GM18526 (cell line): ENCODE results near the gene ZMYM4.

Source experiments
- POLR2A ChIP-seq: IDR thresholded peaks from 3 replicates; pipeline ENCODE4 v1.6.1; 2011; ENCODE audit not compliant: insufficient read length; ENCODE audit errors: extremely low read depth

The ZMYM4 gene

DNA sequence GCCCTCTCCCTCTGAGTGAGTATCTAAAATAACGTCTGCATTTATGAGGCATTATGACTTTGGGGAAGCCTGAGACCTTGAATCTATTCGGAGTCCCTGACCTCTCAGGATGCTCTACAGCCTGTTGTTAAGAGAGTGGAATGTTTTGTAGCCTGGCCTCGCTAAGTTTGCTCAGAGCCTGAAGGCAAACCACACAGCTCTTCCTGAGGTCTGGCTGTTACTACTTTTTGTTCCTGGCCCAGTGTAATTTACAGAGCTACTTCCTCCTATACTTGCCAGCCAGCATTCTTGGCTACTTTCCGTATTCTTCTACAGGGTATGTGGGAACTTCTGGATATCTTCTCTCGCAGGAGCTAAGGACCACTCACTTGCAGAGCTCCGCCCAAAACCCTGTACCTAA lies 3.6 kb upstream of the ZMYM4 start:
- TF ChIP-seq POLR2A, result no peak

DNA sequence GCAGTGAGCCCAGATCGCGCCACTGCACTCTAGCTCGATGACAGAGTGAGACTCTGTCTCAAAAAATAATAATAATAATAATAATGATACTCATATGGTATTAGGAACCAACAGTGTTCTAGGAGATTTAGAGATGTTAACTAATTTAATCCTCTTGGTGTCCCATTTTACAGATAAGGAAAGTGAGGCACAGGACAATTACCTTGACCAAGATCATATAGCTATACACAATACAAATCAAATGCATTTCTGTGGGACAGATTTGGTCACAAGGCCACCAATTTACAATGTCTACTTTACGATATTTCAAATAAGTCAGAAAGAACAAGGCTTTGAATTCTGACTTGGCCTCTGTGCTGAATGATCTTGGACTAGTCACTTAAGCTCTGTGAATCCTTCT lies 2.2 kb upstream of the ZMYM4 start:
- TF ChIP-seq POLR2A, result no peak

DNA sequence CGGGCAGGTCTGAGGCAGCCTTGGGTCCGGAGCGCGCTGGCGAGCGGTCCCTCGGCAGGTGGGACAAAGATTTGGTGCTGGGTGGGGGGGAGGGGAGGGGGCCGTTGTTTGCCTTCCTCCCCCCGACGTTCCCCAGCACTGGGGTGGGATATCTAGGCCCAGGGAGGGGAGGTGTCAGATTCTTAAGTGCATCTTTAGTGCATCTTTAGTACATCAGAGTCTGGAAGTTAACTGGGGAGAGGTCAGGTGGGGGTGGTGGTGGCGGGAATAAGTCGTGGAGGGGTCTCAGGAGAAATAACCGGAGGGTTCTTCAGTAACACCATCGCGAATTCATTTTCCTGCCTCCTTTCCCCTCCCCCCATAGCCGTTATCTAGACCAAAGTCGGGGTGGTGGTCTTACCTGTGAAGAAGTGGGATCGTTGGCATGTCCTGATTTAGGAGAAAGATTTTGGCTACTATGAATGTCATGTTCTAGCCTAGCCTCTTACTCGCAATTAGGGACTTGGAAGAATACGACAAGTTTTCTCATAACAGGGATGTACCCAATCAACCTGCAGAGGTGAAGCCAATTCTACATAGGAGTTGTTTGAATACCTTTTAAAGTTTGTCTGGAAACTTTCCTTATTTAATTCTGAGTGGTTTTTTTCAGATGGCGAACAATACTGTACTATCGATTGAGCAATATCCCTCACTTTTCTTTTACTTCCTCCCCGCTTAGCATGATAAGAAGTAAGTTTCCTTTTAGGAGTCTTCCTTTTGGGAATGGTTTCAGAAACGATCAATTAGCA lies 886 bp downstream of the ZMYM4 start:
- no peak for TF ChIP-seq POLR2A

DNA sequence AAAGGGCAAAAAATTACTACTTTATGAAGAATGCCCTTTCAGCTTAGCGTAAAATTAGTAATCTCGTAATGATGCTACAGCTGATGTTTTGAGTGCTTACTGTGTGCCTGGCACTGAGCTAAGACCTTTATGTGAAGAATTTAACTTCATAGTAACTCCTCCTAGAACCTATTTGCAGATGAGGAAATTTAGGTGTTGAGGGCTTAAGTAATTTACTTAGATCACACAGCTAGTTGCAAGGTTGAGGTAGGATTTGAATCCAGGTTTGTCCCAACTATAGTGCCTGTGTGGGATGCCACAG lies 1.4 kb downstream of the ZMYM4 start:
- TF ChIP-seq POLR2A, result no peak

DNA sequence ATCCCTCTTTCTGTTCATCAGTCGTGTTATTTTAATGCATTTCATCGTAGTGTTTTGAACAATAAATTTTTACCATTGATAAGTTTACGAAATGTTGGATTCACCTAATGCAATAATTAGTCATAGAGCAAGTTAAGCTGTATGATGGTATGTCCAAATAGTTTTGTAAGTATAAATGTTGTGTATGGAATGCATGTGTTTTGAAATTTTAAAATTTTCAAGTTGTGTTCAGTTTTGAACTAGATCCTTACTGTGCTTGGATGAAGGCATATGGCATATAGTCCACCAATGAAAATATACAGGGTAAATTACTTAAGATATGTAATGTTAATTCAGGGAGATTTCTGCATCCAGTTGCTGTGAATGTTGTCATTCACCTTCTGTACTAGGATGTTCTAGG lies 2.3 kb downstream of the ZMYM4 start:
- no peak for TF ChIP-seq POLR2A

DNA sequence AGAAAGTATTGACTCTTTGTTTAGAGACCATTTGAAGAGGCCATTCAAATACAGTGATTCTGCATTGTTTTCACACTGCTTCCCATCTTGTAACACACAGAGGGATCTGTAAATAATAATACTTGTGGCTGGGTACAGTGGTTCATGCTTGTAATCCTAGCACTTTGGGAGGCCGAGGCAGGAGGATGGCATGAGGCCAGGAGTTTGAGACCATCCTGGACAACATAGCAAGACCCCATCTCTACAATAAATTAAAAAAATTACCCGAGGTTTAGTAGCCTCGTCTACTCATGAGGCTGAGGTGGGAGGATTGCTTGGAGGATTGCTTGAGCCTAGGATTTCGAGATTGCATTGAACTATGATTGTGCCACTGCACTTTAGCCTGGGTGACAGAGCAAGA lies 5.7 kb downstream of the ZMYM4 start:
- no peak for TF ChIP-seq POLR2A

DNA sequence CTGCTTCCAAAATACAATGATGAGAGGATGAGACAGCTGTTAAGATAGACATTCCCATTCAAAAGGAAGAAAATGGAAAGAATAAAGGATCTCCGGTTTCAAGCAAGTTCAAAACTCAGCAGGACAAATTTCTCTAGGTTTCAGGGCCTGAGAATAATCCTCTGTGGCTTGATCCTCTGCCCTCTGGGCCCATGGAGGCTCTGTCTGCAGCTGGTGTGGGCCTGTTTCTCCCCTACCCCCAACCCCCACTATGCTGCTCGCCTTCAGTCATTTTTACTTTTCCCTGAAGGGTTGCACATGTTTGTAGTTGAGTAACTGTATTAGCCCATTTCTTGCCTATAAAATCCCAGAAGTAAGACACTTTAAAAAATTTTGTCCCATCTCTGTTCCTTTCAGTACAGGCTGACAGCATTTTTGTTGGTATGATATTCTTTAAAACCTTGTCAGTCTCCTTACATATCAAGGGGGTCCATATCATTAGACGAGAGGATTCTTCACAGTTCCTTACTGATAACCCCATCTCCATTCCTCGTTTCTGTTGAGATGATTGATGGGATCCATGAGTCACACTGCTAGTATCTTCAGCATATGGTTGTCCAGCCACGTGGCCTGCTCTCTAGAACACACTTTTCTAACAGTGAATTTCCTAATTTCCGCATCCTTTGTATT lies 10.5 kb downstream of the ZMYM4 start:
- TF ChIP-seq POLR2A, result no peak

DNA sequence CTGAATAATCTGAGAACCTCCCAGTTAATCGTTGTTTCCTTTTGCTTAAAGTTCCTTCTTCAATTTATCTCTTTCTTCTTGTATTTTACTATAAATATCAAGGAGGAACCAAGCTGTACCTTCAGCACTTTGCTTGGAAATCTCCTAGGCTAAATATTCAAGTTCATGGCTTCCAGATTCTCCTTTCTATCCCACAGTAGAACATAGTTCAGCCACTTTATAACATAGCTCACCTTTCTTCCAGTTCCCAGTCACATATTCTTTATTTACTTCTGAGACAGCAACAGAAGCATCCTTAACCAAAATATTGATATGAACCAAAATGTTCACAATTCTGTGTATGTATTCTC lies 11.0 kb downstream of the ZMYM4 start:
- TF ChIP-seq POLR2A, result no peak

DNA sequence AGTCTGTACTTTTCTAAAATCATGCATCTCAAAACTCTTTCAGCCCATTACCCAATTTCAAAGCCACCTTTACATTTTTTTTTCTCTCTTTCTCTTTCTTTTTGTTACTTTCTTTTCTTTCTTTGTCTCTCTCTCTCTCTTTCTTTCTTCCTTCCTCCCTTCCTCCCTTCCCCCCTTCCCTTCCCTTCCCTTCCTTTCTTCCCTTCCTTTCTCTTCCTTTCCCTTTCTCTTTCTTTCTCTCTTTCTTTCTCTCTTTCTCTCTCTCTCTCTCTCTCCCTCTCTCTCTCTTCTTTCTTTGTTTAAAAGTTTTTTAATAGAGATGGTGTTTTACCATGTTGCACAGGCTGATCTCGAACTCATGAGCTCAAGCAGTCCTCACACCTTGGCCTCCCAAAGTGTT lies 11.5 kb downstream of the ZMYM4 start:
- TF ChIP-seq POLR2A, result no peak

DNA sequence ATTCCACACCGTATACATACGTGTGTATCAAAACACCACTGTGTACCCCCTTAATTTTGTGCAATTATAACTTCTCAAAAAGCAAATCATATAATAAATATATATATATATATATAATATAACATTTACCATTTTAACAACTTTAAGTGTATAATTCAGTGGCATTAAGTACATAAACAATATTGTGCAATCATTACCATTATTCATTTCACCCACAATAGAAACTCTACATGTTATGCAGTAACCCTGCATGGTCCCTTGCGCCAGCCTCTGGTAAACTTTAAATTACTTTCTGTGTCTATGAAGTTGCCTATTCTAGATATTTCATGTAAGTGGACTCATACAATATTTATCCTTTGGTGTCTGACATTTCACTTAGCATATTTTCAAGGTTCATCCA lies 13.1 kb downstream of the ZMYM4 start:
- no peak for TF ChIP-seq POLR2A

DNA sequence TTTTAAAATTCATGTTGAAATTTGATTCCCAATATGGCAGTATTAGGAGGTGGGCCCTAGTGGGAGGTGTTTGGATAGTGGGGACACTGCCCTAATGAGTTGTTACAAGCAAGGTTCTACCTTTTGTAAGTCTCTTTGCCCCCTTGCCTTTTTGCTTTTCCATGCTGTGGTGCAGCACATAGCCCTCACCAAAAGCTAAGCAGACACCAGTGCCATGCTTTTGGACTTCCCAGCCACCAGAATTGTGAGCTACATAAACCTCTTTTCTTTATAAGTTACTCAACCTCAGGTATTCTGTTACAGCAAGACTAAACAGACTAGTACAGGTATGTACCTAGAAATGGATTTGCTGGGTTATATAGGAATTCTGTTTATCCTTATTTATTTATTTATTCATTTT lies 13.7 kb downstream of the ZMYM4 start:
- no peak for TF ChIP-seq POLR2A

DNA sequence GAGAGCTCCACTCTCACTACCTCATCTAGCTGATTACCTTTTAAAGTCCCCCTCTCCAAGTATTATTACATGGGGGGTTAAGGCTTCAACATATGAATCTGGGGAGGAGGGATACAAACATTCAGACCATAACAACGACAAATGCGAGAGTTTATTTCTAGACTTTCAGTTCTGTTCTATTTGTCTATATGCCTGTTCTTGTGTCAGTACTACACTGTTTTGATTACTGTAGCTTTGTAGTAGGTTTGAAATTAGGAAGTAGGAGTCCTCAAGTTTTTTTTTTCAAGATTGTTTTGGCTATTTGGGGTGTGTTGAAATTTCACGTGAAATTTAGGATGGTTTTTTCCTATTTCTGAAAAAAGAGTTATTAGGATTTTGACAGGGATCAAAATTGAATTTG lies 16.3 kb downstream of the ZMYM4 start:
- no peak for TF ChIP-seq POLR2A

DNA sequence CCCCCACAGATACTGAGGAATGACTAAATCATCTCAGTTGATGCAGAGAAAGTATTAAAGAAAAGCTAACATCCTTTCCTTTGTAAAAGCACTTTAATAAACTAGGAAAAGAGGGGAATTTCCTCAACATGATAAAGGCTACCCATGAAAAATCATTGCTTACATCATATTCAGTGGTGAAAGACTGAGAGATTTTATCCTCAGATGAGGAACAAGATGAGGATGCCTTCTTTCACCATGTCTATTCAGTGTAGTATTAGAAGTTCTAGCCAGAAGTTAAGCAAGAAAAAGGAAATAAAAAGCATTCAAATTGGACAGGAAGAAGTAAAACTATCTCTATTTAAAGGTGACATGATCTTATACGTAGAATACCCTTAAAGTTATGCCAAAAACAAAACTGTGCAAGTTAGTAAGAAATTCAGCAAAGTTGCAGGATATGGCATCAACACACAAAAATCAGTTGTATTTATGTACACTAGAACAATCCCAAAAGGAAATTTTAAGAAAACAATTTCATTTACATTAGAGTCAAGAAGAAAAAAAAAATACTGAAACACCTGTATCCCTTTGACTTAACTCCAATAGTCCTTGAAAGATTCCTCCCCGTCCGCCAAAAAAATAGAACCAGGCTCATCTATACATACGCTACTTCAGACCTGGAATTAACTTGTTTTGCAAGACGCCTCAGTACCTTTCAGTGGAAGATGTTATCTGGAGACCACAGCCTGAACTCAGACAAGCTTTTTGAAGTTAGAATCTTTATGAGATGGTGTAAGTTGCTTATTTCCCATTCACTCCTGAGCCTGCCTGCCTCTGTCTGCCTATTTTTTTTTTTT lies 17.5 kb downstream of the ZMYM4 start:
- TF ChIP-seq POLR2A, result no peak

DNA sequence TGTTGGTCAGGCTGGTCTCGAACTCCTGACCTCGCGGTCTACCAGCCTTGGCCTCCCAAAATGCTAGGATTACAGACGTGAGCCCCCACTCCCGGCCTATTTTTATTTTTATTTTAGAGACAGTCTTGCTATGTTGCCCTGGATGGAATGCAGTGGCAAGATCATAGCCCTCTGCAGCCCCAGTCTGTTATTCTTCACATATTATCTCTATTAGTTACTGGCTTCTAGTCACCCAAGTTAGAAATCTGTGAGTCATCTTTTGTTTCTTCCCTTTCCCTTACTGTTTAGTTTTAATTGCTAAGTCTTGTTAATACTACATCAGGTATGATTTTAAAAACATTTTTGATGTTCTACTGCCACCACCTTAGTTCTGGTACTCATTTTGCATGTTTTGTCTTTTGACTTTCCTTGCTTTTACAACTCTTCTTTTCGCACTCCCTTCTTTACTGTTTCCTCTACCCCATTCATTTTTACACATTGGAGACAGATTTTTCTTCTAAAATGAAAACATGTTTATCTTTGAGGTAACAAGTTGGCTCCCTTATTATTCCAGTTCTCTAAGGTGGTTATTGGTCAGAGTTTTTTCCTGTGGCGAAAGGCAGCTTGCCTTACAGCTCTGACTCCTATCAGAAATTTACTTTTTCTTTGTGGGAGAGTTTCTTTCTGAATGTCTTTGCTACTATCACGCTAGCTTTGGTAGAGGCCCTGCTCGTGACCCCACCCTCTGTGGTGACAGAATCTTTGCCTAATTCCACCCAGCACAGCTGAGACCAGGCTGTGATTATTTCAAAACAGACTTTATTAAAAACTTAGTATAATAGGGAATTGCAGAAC lies 19.5 kb downstream of the ZMYM4 start:
- TF ChIP-seq POLR2A, result no peak

DNA sequence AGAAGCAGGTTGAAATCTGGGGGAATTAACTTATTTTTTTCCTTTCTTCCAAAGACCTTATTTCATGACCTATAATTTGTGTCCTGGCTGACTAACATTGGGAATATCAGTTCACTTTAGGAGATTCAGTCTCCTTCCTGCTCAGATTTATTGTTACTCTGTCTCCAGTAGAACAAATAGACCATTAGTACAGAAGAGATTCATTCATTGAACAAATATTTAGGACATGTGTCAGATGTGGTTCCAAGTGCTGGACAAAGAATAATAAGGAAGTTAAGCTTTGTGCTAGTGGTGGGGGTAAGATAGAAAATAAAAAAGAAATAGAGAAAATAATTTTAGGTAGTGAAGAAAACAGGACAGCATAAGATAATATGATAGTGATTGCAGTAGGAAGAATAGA lies 20.3 kb downstream of the ZMYM4 start:
- no peak for TF ChIP-seq POLR2A
